Measurements from ENCODE around the gene PSMA6.

- TF ChIP-seq, protein P1, sequence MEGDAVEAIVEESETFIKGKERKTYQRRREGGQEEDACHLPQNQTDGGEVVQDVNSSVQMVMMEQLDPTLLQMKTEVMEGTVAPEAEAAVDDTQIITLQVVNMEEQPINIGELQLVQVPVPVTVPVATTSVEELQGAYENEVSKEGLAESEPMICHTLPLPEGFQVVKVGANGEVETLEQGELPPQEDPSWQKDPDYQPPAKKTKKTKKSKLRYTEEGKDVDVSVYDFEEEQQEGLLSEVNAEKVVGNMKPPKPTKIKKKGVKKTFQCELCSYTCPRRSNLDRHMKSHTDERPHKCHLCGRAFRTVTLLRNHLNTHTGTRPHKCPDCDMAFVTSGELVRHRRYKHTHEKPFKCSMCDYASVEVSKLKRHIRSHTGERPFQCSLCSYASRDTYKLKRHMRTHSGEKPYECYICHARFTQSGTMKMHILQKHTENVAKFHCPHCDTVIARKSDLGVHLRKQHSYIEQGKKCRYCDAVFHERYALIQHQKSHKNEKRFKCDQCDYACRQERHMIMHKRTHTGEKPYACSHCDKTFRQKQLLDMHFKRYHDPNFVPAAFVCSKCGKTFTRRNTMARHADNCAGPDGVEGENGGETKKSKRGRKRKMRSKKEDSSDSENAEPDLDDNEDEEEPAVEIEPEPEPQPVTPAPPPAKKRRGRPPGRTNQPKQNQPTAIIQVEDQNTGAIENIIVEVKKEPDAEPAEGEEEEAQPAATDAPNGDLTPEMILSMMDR (IDR thresholded peaks at IDR 0.05) = no peak
- TF ChIP-seq POLR2A (IDR thresholded peaks at IDR 0.05) = no peak
- TF ChIP-seq EP300 (IDR thresholded peaks at IDR 0.05) = no peak
These were observed 52.1 kb downstream of the PSMA6 start for GRCh38 chr14:35344107-35344807.

All from gastroesophageal sphincter (tissue), 3 donors.